Endothelial cell (in vitro differentiated cells): ENCODE results near the gene RNU6-9. TPM values are rescaled to one million over a fixed set of nuclear protein-coding genes. Genes with fewer than 3 reads are reported as not detected.

Source experiments
- DNase-seq: peaks from one replicate; pipeline ENCODE4 v3.0.0; 2021; ENCODE audit warnings: low spot score
- H3K27ac Mint-ChIP-seq: one replicate; pipeline ENCODE4 v1.8.0; 2021; ENCODE audit warnings: mixed read lengths, inconsistent platforms; ENCODE audit not compliant: unreplicated experiment
- H3K27me3 Mint-ChIP-seq: one replicate; pipeline ENCODE4 v1.8.0; 2021; ENCODE audit warnings: mild to moderate bottlenecking, moderate library complexity, mixed read lengths, inconsistent platforms; ENCODE audit not compliant: unreplicated experiment
- H3K36me3 Mint-ChIP-seq: one replicate; pipeline ENCODE4 v1.8.0; 2021; ENCODE audit warnings: mild to moderate bottlenecking, low read depth, mixed read lengths, inconsistent platforms; ENCODE audit not compliant: unreplicated experiment
- H3K4me1 Mint-ChIP-seq: one replicate; pipeline ENCODE4 v1.8.0; 2021; ENCODE audit warnings: mild to moderate bottlenecking, mixed read lengths, inconsistent platforms; ENCODE audit not compliant: unreplicated experiment
- H3K4me3 Mint-ChIP-seq: one replicate; pipeline ENCODE4 v1.8.0; 2021; ENCODE audit warnings: mild to moderate bottlenecking, mixed read lengths, inconsistent platforms; ENCODE audit not compliant: unreplicated experiment
- H3K9me3 Mint-ChIP-seq: one replicate; pipeline ENCODE4 v1.8.0; 2021; ENCODE audit warnings: mixed read lengths, inconsistent platforms; ENCODE audit not compliant: unreplicated experiment
- CTCF ChIP-seq: fragments of 200-600 bp; sonication (generic); IDR thresholded peaks from one replicate; pipeline ENCODE4 v1.5.0; 2021; ENCODE audit warnings: antibody characterized with exemption; ENCODE audit not compliant: unreplicated experiment
- total RNA-seq: library from RNA; stranded (reverse); fragmentation: NEBNext Ultra II Directional; extraction: Animal tissue kit (Norgen Biotek cat#: 25700); gene quantifications from one replicate; pipeline ENCODE4 v1.2.1, GENCODE V29; 2021; ENCODE audit not compliant: unreplicated experiment

Gene RNU6-9
- total RNA-seq, 1 donor from 2014 or later = not detected

GRCh38 chr19:916645-917322 lies 23.5 kb downstream of the RNU6-9 start:
- no peak for DNase-seq
- no peak for TF ChIP-seq CTCF
- Mint-ChIP-seq H3K27me3 (peaks cover 5% of the 10 kb centered on the region), H3K4me3 (no peak overlapping the region), H3K36me3 (peaks cover 6% of the 10 kb centered on the region), H3K27ac (no peak overlapping the region), H3K4me1 (peaks cover 2% of the 10 kb centered on the region), H3K9me3 (no peaks in the 10 kb centered on the region)

GRCh38 chr19:917323-918151 lies 24.3 kb downstream of the RNU6-9 start, which contains the start of gene KISS1R:
TSS of gene KISS1R (plus strand) at chr19:917333. CDS start at chr19:917503, 170 bp downstream.
- peak; percentile 25 for TF ChIP-seq CTCF
- no peak within 1 kb of the TSS for H3K27ac Mint-ChIP-seq
- H3K4me3 Mint-ChIP-seq = no peak within 1 kb of the TSS
- DNase-seq = no peak
- H3K9me3 Mint-ChIP-seq = no peaks in the 10 kb centered on the region
- H3K27me3 Mint-ChIP-seq = peaks cover 8% of the 10 kb centered on the region
- peaks cover 2% of the 10 kb centered on the region for H3K4me1 Mint-ChIP-seq
- H3K36me3 Mint-ChIP-seq = peaks cover 9% of the 10 kb centered on the region

GRCh38 chr19:918152-918437 lies 24.8 kb downstream of the RNU6-9 start:
- Mint-ChIP-seq H3K27me3 (peaks cover 8% of the 10 kb centered on the region), H3K4me1 (peaks cover 2% of the 10 kb centered on the region), H3K36me3 (peaks cover 9% of the 10 kb centered on the region), H3K9me3 (no peaks in the 10 kb centered on the region), H3K27ac (no peak overlapping the region), H3K4me3 (no peak overlapping the region)
- no peak for DNase-seq
- no peak for TF ChIP-seq CTCF

- H3K27ac Mint-ChIP-seq = no peak overlapping the region
- no peak for TF ChIP-seq CTCF
- peaks cover 9% of the 10 kb centered on the region for H3K36me3 Mint-ChIP-seq
- no peak for DNase-seq
- peaks cover 2% of the 10 kb centered on the region for H3K4me1 Mint-ChIP-seq
- no peak overlapping the region for H3K4me3 Mint-ChIP-seq
- H3K27me3 Mint-ChIP-seq = peaks cover 8% of the 10 kb centered on the region
- H3K9me3 Mint-ChIP-seq = no peaks in the 10 kb centered on the region
Measured at GRCh38 chr19:918481-919198, 25.4 kb downstream of the RNU6-9 start.
